K562 (cell line): Measurements from ENCODE around the gene COX6B1. TPM values are rescaled to one million over a fixed set of nuclear protein-coding genes. Genes with fewer than 3 reads are reported as not detected.
A peak's percentile ranks its signal among the peaks of the same experiment; 100 is the strongest.

Experiments
- ATF7 ChIP-seq: fragments of 450-650 bp; IDR thresholded peaks from 2 replicates; pipeline ENCODE4 v1.7.1; 2014; ENCODE audit warnings: mild to moderate bottlenecking, moderate library complexity
- CHD1 ChIP-seq: fragments of 200-600 bp; sonication (generic); IDR thresholded peaks from one replicate; pipeline ENCODE4 v1.6.1; 2012; ENCODE audit warnings: mild to moderate bottlenecking, moderate library complexity, low read length, inconsistent platforms
- CREB5 ChIP-seq: fragments of 250-450 bp; sonication (Bioruptor Pico); IDR thresholded peaks from 2 replicates; pipeline ENCODE4 v1.5.0; 2020; ENCODE audit warnings: mild to moderate bottlenecking
- GABPB1 ChIP-seq: sonication (generic); formaldehyde crosslinking; IDR thresholded peaks from 2 replicates; pipeline ENCODE4 v1.8.0; 2022; ENCODE audit warnings: mild to moderate bottlenecking, missing genetic modification reagents
- HDAC8 ChIP-seq: fragments of 450-650 bp; IDR thresholded peaks from 2 replicates; pipeline ENCODE4 v1.6.1; 2016; ENCODE audit warnings: mild to moderate bottlenecking, missing genetic modification characterization, moderate library complexity, missing compliant biosample characterization
- HIVEP1 ChIP-seq: fragments of 250-450 bp; sonication (Bioruptor Pico); IDR thresholded peaks from 2 replicates; pipeline ENCODE4 v1.4.0; 2020; ENCODE audit warnings: mild to moderate bottlenecking
- HMGN3 ChIP-seq: IDR thresholded peaks from 2 replicates; pipeline ENCODE4 v1.6.1; 2011; ENCODE audit warnings: borderline replicate concordance, low read depth, mild to moderate bottlenecking, mixed read lengths, low read length; ENCODE audit not compliant: insufficient read length; ENCODE audit errors: extremely low read depth
- MAZ ChIP-seq, 2 experiments: fragments of 450-650 bp in 1 of 2; sonication (generic) in 1 of 2; formaldehyde crosslinking; IDR thresholded peaks in 1 of 2; conservative IDR thresholded peaks in 1 of 2; 2 replicates each; pipeline versions ENCODE4 v1.4.0 to v1.5.0; 2020; ENCODE audit warnings: mild to moderate bottlenecking in 1 of 2, missing genetic modification reagents in 1 of 2
- NELFE ChIP-seq: IDR thresholded peaks from 2 replicates; pipeline ENCODE4 v1.6.1; 2011; ENCODE audit warnings: mild to moderate bottlenecking; ENCODE audit not compliant: insufficient read depth, insufficient read length
- NR0B1 ChIP-seq: fragments of 450-650 bp; IDR thresholded peaks from one replicate; pipeline ENCODE4 v1.6.1; 2018; ENCODE audit warnings: mild to moderate bottlenecking, moderate library complexity; ENCODE audit not compliant: partially characterized antibody
- PBX2 ChIP-seq, 2 experiments: IDR thresholded peaks in 1 of 2; conservative IDR thresholded peaks in 1 of 2; 2 replicates each; pipeline ENCODE4 v1.6.1; 2016; ENCODE audit warnings: low read depth in 2 of 2, mild to moderate bottlenecking in 1 of 2, missing compliant biosample characterization in 1 of 2, missing genetic modification characterization in 1 of 2, moderate library complexity in 1 of 2
- RBM22 ChIP-seq: fragments of 200-400 bp; formaldehyde crosslinking; IDR thresholded peaks from 2 replicates; pipeline ENCODE4 v1.6.1; 2018; ENCODE audit warnings: low read length, low read depth; ENCODE audit not compliant: poor library complexity, severe bottlenecking
- SMC3 ChIP-seq: conservative IDR thresholded peaks from 2 replicates; pipeline ENCODE4 v1.6.1; 2011; ENCODE audit warnings: low read depth, low read length, improper control_type of control experiment; ENCODE audit not compliant: insufficient read depth
- TCFL5 ChIP-seq: fragments of 250-450 bp; sonication (Bioruptor Pico); conservative IDR thresholded peaks from 2 replicates; pipeline ENCODE4 v1.6.1; 2021; ENCODE audit warnings: mild to moderate bottlenecking, moderate library complexity, matching md5 sums
- WHSC1 ChIP-seq: IDR thresholded peaks from one replicate; pipeline ENCODE4 v1.6.1; 2012; ENCODE audit warnings: low read length, control low read depth, inconsistent platforms
- ZBTB12 ChIP-seq: fragments of 250-450 bp; sonication (Bioruptor Pico); IDR thresholded peaks from 2 replicates; pipeline ENCODE4 v1.4.0; 2020
- ZNF274 ChIP-seq: IDR thresholded peaks from 2 replicates; pipeline ENCODE4 v1.6.1; 2011; ENCODE audit warnings: low read depth, mild to moderate bottlenecking, low read length, moderate library complexity, borderline replicate concordance
- ZNF384 ChIP-seq: IDR thresholded peaks from 2 replicates; pipeline ENCODE4 v1.6.1; 2012; ENCODE audit warnings: low read depth, low read length, improper control_type of control experiment
- ZNF668 ChIP-seq: fragments of 250-450 bp; sonication (Bioruptor Pico); IDR thresholded peaks from 2 replicates; pipeline ENCODE4 v1.8.0; 2022; ENCODE audit warnings: mild to moderate bottlenecking, inconsistent platforms
- ZNF780A ChIP-seq: fragments of 250-450 bp; sonication (Bioruptor Pico); IDR thresholded peaks from 2 replicates; pipeline ENCODE4 v1.5.0; 2021; ENCODE audit warnings: mild to moderate bottlenecking
- polyA plus RNA-seq, 8 experiments: library from polyadenylated mRNA; depleted of rRNA in 4 of 8; stranded (reverse) in 5 of 8; unstranded in 3 of 8; fragments of >200 nt; fragmentation: Nextera tagmentation in 2 of 8; fragmentation: Illumina TruSeq in 1 of 8; extraction: Ambion mirVana in 2 of 8; extraction: Trizol in 1 of 8; gene quantifications; 2 replicates each; pipeline versions ENCODE4 v1.2.1 to v1.2.3, GENCODE V29; 2011 to 2014; ENCODE audit warnings: inconsistent platforms in 1 of 8, missing spikeins in 1 of 8
- total RNA-seq, 7 experiments: library from RNA; depleted of rRNA in 6 of 7; stranded (reverse); fragments of >200 nt in 6 of 7; fragmentation: Illumina TruSeq in 2 of 7; extraction: Trizol in 2 of 7; gene quantifications; 2 replicates each; pipeline versions ENCODE4 v1.2.1 to v1.2.3, GENCODE V29; 2011 to 2021; ENCODE audit warnings: low replicate concordance in 1 of 7

COX6B1 gene
- total and polyA plus RNA-seq, 9 of the 15 experiments (the other 6 are each of a cell fraction or from before 2014, with no cell fraction given): 777 to 2,393 (median 1,219) TPM

- peak; percentile 73; the same call in 1 of the 2 replicates for TF ChIP-seq GABPB1 (CRISPR knock-in tag)
- TF ChIP-seq SMC3: 0 out of 2 replicates have a peak, but pooled peaks have one; percentile 14
- peak; percentile 86 for TF ChIP-seq HMGN3
- no peak for TF ChIP-seq NR0B1
- no peak for TF ChIP-seq WHSC1
- no peak; the same call in 1 of the 2 replicates for TF ChIP-seq CREB5 (CRISPR knock-in tag)
- TF ChIP-seq CHD1: no peak
- TF ChIP-seq ZNF780A: no peak
- TF ChIP-seq HDAC8 (tag): no peak
- TF ChIP-seq HIVEP1 (CRISPR knock-in tag): peak; percentile 86; the same call in 1 of the 2 replicates
- TF ChIP-seq TCFL5: no peak
- no peak for TF ChIP-seq ZNF384
- TF ChIP-seq RBM22: no peak
- TF ChIP-seq PBX2 (CRISPR knock-in tag; IDR thresholded peaks at IDR 0.05; ENCODE audit: low read depth): no peak
- no peak for TF ChIP-seq PBX2 (tag; conservative IDR thresholded peaks at IDR 0.05; ENCODE audit: low read depth)
- TF ChIP-seq MAZ (CRISPR knock-in tag; conservative IDR thresholded peaks at IDR 0.05 in 1 of 2, IDR thresholded peaks at IDR 0.05 in 1 of 2): peak; percentile 68 to 78; a peak in 2 of 4 replicates
- TF ChIP-seq ZNF274: no peak
- TF ChIP-seq ATF7: peak; percentile 100
- no peak for TF ChIP-seq ZNF668 (CRISPR knock-in tag)
- peak; percentile 100 for TF ChIP-seq ZBTB12 (CRISPR knock-in tag)
- no peak for TF ChIP-seq NELFE
Observed at GRCh38 chr19:35612559-35613321, 35.4 kb upstream of the COX6B1 start, which contains the start of gene HAUS5 (continued).
